ENCODE data around the gene ALX3. TPM values are rescaled to one million over a fixed set of nuclear protein-coding genes. Genes with fewer than 3 reads are reported as not detected.
A peak's percentile ranks its signal among the peaks of the same experiment; 100 is the strongest.

Gene ALX3
- polyA plus RNA-seq, 1 experiment: 5.7 TPM

- POLR2A ChIA-PET: interaction anchor here (0.6 to 0.9 kb wide), 2 partner anchors 18 to 52 kb away, joined by 4 to 7 read pairs; no protein-coding TSS in a partner anchor
- Histone ChIP-seq H3K27me3 (ENCODE audit: control insufficient read depth, insufficient read depth, low read length) (peaks cover 2% of the 10 kb centered on the region), H3K36me3 (ENCODE audit: control insufficient read depth, insufficient read depth, low read length) (no peaks in the 10 kb centered on the region; the same call in 1 of the 2 replicates)
These were observed 17.6 kb upstream of the ALX3 start for GRCh38 chr1:110087812-110088738.

GRCh38 chr1:110086961-110087360 is 16.5 kb upstream of the ALX3 start:
- H3K36me3 ChIP-seq (ENCODE audit: control insufficient read depth, insufficient read depth, low read length): no peaks in the 10 kb centered on the region; the same call in 1 of the 2 replicates
- ChIA-PET POLR2A (no interaction called here), CTCF (interaction anchor here (1.0 to 16.1 kb wide), 8 partner anchors 10 to 68 kb away, joined by 3 to 246 read pairs (median 10); no protein-coding TSS in a partner anchor)
- H3K4me3 ChIP-seq (ENCODE audit: low read depth, low read length): no peak overlapping the region
- DNase-seq (ENCODE audit: low read depth): no peak
- TF ChIP-seq, protein P1, sequence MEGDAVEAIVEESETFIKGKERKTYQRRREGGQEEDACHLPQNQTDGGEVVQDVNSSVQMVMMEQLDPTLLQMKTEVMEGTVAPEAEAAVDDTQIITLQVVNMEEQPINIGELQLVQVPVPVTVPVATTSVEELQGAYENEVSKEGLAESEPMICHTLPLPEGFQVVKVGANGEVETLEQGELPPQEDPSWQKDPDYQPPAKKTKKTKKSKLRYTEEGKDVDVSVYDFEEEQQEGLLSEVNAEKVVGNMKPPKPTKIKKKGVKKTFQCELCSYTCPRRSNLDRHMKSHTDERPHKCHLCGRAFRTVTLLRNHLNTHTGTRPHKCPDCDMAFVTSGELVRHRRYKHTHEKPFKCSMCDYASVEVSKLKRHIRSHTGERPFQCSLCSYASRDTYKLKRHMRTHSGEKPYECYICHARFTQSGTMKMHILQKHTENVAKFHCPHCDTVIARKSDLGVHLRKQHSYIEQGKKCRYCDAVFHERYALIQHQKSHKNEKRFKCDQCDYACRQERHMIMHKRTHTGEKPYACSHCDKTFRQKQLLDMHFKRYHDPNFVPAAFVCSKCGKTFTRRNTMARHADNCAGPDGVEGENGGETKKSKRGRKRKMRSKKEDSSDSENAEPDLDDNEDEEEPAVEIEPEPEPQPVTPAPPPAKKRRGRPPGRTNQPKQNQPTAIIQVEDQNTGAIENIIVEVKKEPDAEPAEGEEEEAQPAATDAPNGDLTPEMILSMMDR (IDR thresholded peaks at IDR 0.05; ENCODE audit: insufficient read depth, low read depth, low read length): no peak
- H3K27me3 ChIP-seq (ENCODE audit: control insufficient read depth, insufficient read depth, low read length): peaks cover 2% of the 10 kb centered on the region

More at GRCh38 chr1:110087812-110088738, 17.6 kb upstream of the ALX3 start:
- DNase-seq (ENCODE audit: low read depth): no peak
- CTCF ChIA-PET: interaction anchor here (0.5 to 16.1 kb wide), 29 partner anchors 11 to 436 kb away, joined by 3 to 246 read pairs (median 5); partner anchors contain the start of genes ALX3, STRIP1 and UBL4B
- TF ChIP-seq, protein P1 (IDR thresholded peaks at IDR 0.05; ENCODE audit: insufficient read depth, low read depth, low read length): peak; percentile 76
- H3K4me3 ChIP-seq (ENCODE audit: low read depth, low read length): no peak overlapping the region

- TF ChIP-seq, protein P1 (IDR thresholded peaks at IDR 0.05; ENCODE audit: insufficient read depth, low read depth, low read length): no peak
- no peaks in the 10 kb centered on the region; the same call in 1 of the 2 replicates for H3K36me3 ChIP-seq (ENCODE audit: control insufficient read depth, insufficient read depth, low read length)
- peaks cover 2% of the 10 kb centered on the region for H3K27me3 ChIP-seq (ENCODE audit: control insufficient read depth, insufficient read depth, low read length)
- ChIA-PET POLR2A (no interaction called here), CTCF (interaction anchor here (0.9 to 16.1 kb wide), 3 partner anchors 18 to 57 kb away, joined by 3 to 246 read pairs (median 13); no protein-coding TSS in a partner anchor)
- no peak overlapping the region for H3K4me3 ChIP-seq (ENCODE audit: low read depth, low read length)
- no peak for DNase-seq (ENCODE audit: low read depth)
These were observed 15.2 kb upstream of the ALX3 start for GRCh38 chr1:110085671-110086070.

DNA sequence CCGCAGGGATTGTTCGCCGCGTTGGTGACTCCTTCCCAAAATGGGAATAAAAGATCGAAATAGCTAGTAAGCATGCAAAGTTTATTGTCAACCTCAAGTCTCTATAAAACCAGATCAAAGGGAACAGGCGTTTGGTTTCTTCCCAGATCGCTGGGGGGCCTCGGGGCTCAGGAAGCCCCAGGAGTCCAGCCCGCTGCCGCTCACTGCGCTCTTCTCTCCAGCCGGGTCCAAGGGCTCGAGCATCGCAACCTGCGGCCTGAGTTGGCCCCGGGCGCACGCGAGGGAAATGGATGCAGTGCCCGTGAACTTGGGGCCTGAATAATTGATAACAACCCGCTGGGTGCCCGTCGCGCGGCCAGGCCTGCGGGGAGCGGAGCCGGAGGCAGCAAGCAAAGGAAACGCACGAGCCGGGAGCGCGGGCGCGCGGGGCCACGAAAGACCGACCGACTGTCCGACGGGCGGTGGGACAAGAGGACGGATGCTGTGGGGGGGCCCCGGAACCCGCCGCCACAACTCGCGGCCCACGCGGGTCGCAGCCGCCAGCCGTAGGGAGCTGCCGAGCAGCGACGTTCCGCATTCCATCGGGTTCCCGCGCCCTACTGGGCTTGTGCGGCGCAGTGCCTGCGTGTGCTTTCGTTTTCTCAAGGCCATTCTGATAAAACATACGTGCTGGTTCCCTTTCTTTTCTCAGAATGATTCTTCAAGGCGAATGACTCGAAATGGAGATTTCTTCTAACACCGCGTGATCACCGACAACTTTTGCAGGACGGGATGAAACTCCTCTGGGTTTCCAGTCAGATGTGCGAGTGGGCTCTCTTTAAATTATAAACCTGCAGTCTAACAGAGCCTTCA is 14.0 kb upstream of the ALX3 start:
- ChIA-PET CTCF (interaction anchor here (0.8 to 16.1 kb wide), 3 partner anchors 8 to 25 kb away, joined by 3 to 246 read pairs (median 17); no protein-coding TSS in a partner anchor), POLR2A (interaction anchor here (0.5 kb wide), 1 partner anchor 50 kb away, joined by 3 read pairs; the partner anchor contains the start of gene STRIP1)
- Histone ChIP-seq H3K36me3 (ENCODE audit: control insufficient read depth, insufficient read depth, low read length) (no peaks in the 10 kb centered on the region; the same call in 1 of the 2 replicates), H3K4me3 (ENCODE audit: low read depth, low read length) (peak overlapping the region; percentile 40), H3K27me3 (ENCODE audit: control insufficient read depth, insufficient read depth, low read length) (peaks cover 2% of the 10 kb centered on the region)
- TF ChIP-seq, protein P1 (IDR thresholded peaks at IDR 0.05; ENCODE audit: insufficient read depth, low read depth, low read length): no peak
- no peak for DNase-seq (ENCODE audit: low read depth)
